Measurements from ENCODE around the gene ENKD1. TPM values are rescaled to one million over a fixed set of nuclear protein-coding genes. Genes with fewer than 3 reads are reported as not detected.

ENKD1 gene
- polyA plus RNA-seq, 4 donors, result 16.9 to 38.5 (median 31.8) TPM

GRCh38 chr16:67652578-67653127 is 13.9 kb downstream of the ENKD1 start:
- DNase-seq (ENCODE audit: low read depth in 4 of 4, low spot score in 2 of 4), result no peak

GRCh38 chr16:67651847-67652246 is 14.7 kb downstream of the ENKD1 start:
- DNase-seq (ENCODE audit: low read depth in 4 of 4, low spot score in 2 of 4), result no peak

- no peak for DNase-seq (ENCODE audit: low read depth in 4 of 4, low spot score in 2 of 4)
Measured at GRCh38 chr16:67651039-67651438, 15.5 kb downstream of the ENKD1 start.

- DNase-seq (ENCODE audit: low read depth in 4 of 4, low spot score in 2 of 4), result no peak
Measured at GRCh38 chr16:67650023-67650422, 16.5 kb downstream of the ENKD1 start.

GRCh38 chr16:67649494-67649931 is 17.0 kb downstream of the ENKD1 start:
- no peak for DNase-seq (ENCODE audit: low read depth in 4 of 4, low spot score in 2 of 4)

GRCh38 chr16:67648764-67649407 is 17.7 kb downstream of the ENKD1 start:
- no peak for DNase-seq (ENCODE audit: low read depth in 4 of 4, low spot score in 2 of 4)

GRCh38 chr16:67648088-67648763 is 18.3 kb downstream of the ENKD1 start:
- DNase-seq (ENCODE audit: low read depth in 4 of 4, low spot score in 2 of 4), result no peak

- no peak for DNase-seq (ENCODE audit: low read depth in 4 of 4, low spot score in 2 of 4)
Measured at GRCh38 chr16:67647681-67648080, 18.9 kb downstream of the ENKD1 start.

GRCh38 chr16:67647111-67647651 is 19.4 kb downstream of the ENKD1 start:
- no peak for DNase-seq (ENCODE audit: low read depth in 4 of 4, low spot score in 2 of 4)

GRCh38 chr16:67645397-67646121 is 21.0 kb downstream of the ENKD1 start:
- DNase-seq (ENCODE audit: low read depth in 4 of 4, low spot score in 2 of 4), result no peak

- no peak for DNase-seq (ENCODE audit: low read depth in 4 of 4, low spot score in 2 of 4)
Measured at GRCh38 chr16:67644038-67644437, 22.5 kb downstream of the ENKD1 start.

GRCh38 chr16:67641779-67642708 is 24.5 kb downstream of the ENKD1 start:
- no peak for DNase-seq (ENCODE audit: low read depth in 4 of 4, low spot score in 2 of 4)

GRCh38 chr16:67637625-67638024 is 28.9 kb downstream of the ENKD1 start:
- no peak for DNase-seq (ENCODE audit: low read depth in 4 of 4, low spot score in 2 of 4)

GRCh38 chr16:67636713-67637112 is 29.8 kb downstream of the ENKD1 start:
- no peak for DNase-seq (ENCODE audit: low read depth in 4 of 4, low spot score in 2 of 4)

GRCh38 chr16:67632415-67633172 is 34.0 kb downstream of the ENKD1 start:
- DNase-seq (ENCODE audit: low read depth in 4 of 4, low spot score in 2 of 4), result no peak

- DNase-seq (ENCODE audit: low read depth in 4 of 4, low spot score in 2 of 4), result no peak
Measured at GRCh38 chr16:67628216-67628615, 38.3 kb downstream of the ENKD1 start.

GRCh38 chr16:67613808-67614207 is 52.7 kb downstream of the ENKD1 start:
- no peak for DNase-seq (ENCODE audit: low read depth in 4 of 4, low spot score in 2 of 4)
